Measurements from ENCODE around the gene YBX2.

Gene YBX2

DNA sequence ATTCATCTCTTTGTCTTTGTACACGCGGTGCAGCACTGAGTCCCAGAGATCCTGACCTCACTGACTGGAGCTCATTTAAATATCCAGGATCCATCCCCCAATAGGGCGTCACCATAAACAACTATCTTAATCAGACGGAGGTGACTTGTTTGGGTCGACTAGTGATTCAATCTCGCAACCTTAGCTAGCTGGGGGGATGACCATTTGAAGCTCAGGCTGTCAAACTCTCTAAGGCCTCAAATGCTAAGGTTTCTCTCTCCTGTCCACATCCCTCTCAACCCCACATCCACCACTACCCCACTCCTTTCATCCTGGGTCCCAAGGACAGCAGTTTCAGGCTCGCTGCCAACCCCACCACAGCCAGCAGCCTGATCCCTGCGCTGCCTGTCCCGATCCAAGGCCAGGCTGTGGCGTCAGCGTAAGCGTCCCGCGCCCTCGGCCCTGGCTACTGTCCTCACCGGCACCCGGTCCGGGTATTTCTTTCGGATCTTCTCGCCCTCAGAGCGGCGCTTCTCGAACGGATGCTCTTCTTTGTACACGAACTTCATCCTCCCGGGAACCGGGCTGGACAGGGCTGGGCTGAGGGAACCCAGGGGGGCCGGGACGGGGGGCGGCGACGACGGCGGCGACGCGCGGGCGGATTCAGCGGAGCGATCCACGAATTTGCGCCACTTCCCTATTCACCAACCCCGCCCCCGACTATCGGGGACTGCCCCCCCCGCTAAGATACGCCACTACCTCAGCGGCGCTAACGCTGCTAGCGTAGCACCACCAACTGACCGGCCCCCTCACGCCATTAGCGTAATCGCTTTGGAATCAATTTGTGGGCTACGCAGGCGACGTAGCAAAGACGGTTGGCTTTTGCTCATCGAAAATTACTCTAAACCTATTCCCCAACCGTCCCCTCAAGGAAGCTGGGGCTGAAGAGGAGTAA, 52.4 kb downstream of the YBX2 start, which contains the start of gene GABARAP:
GABARAP (minus strand) TSS at position 667 of the 934 bp plus-strand sequence; CDS start at position 548, 119 bp downstream.
- peak; percentile 78 for DNase-seq

DNA sequence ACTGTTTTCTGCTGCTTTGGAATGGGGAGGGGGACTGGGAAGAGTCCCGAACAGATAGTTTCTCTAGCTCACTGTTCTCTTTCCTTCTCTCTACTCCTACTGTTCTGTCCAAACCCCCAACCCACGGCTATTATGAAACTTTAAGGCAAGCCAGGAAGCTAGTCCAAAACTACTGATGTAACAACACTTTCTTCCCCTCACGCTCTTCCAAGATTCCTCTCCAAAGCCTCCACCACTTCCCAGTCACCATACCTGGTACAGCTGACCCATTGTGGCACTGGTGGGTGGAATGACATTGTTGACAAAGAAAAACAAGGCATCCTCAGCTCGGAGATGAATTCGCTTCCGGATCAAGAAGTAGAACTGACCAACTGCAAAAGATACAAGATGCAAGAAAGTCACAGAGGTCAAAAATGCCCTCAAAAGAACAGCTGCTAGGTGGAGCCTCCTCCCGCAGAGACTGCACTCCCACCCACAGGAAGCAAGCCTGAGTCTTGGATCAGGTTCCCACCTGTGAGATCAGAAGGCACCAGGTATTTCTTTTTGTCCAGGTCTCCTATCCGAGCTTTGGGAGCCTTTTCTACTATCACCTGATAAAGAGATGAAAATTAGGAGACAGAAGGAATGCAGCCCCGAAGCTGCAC, 53.2 kb downstream of the YBX2 start:
- DNase-seq = no peak

DNA sequence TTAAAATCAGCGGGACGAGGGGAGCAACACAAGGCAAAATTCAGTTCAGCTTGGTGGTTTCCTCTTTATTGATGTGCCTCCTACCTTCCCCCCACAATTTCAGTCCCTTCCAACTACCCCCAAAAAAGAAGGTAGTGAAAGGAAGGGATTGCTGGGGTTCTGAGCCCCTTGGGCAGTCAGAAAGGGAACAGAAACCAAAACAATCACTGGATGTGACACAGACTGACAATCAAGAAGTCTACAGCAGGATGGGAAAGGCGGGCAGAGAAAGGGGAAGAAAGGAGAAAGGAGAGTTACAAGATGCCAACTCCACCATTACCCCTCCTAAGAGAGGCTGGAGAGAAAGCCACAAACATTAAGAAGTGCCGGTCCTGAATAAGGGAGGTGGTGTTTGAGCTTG, 54.1 kb downstream of the YBX2 start:
- DNase-seq = no peak

DNA sequence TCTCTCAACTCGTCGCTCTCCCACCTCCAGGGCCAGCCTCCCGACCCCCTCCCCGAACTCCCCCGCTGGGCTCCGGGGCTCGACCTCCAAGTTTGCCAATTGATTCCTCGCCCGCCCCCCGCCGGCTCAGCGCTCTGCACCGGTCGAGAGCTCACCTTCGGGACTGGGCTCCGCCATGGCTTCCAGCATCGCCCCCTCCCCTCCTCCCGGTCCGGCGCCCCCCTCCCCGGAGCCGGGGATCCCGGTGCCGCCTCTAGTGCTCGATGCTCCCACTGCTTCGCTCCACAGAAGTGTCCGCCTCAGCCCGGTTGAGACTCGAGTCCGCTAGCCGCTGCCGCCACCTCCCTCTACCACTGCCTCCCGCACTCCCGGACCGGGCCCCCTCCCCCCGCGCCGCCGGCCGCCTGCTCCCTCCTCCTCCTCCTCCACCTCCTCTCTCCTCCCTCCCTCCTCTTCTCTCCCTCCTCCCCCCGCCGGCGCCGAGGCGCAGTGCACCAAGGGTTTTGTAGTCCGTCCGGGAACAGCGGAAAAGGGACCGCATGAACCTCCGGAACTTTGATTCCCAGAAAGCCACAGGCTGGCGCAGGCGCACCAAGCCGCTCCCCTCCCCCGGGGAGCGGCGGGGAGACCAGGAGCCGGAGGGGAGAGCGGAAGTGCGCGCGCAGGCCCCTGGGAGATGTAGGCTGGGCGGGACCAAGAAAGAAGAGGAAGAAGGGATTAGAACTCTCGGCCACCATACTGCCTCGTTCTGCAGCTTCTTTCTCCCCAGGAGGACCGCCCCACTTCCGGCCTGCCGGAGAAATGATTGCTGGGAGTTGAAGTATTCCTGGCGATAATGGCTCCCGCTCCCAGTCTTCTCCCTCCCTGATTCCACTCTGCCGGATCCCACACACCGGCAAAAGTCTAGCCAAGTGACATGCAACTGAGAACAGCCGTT, 55.1 kb downstream of the YBX2 start, which contains the start of gene PHF23:
PHF23 (minus strand) TSS at position 367 of the 937 bp plus-strand sequence; CDS start at position 189, 178 bp downstream.
- DNase-seq = peak; percentile 98

DNA sequence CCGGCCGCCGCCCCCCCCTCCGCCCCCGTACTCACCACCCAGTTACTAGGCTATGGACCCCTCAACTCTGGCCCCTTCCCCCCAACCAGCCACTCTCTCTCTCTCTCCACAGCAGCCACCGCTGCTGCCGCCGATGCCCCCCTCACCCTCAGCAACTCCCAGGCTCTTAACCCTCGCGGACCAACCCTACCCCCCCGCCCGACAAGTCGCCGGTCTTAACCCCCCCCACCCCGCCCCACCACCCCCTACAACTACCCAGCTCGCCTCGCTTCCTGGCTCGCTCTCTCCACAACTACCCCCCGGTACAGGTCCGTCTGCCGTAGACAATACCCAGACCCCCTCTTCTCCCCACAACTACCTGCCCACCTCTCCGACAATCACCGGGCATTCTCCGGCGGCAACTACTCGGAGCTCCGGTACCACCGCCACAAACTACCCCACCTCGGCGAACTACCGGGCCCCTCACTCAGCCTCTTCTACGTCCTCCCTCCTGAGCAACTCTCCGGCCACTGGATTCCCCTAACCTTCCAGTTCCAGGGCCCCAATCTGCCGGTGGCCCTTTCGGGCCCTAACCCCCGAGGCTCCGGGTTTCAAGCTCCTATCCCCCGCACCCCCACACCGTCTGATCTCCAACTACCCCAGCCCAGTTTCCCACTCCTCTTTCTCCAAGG, 55.9 kb downstream of the YBX2 start:
- DNase-seq = no peak
